ENCODE data around the gene CALN1.

GRCh38 chr7:71976645-71977044, 435.5 kb downstream of the CALN1 start:
- TF ChIP-seq CTCF (optimal IDR thresholded peaks at IDR 0.05 in 1 of 3, IDR thresholded peaks at IDR 0.05 in 1 of 3, conservative IDR thresholded peaks at IDR 0.05 in 1 of 3; ENCODE audit: extremely low read depth in 1 of 3, insufficient read depth in 2 of 3, low read length in 3 of 3) (no peak), EZH2 (IDR thresholded peaks at IDR 0.05; ENCODE audit: low read length) (no peak)
